ENCODE results near the gene UBE4A. TPM values are rescaled to one million over a fixed set of nuclear protein-coding genes. Genes with fewer than 3 reads are reported as not detected.

The UBE4A gene, protein sequence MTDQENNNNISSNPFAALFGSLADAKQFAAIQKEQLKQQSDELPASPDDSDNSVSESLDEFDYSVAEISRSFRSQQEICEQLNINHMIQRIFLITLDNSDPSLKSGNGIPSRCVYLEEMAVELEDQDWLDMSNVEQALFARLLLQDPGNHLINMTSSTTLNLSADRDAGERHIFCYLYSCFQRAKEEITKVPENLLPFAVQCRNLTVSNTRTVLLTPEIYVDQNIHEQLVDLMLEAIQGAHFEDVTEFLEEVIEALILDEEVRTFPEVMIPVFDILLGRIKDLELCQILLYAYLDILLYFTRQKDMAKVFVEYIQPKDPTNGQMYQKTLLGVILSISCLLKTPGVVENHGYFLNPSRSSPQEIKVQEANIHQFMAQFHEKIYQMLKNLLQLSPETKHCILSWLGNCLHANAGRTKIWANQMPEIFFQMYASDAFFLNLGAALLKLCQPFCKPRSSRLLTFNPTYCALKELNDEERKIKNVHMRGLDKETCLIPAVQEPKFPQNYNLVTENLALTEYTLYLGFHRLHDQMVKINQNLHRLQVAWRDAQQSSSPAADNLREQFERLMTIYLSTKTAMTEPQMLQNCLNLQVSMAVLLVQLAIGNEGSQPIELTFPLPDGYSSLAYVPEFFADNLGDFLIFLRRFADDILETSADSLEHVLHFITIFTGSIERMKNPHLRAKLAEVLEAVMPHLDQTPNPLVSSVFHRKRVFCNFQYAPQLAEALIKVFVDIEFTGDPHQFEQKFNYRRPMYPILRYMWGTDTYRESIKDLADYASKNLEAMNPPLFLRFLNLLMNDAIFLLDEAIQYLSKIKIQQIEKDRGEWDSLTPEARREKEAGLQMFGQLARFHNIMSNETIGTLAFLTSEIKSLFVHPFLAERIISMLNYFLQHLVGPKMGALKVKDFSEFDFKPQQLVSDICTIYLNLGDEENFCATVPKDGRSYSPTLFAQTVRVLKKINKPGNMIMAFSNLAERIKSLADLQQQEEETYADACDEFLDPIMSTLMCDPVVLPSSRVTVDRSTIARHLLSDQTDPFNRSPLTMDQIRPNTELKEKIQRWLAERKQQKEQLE
- 24.2 TPM for polyA plus RNA-seq (2013, experiment 1 of 2; ENCODE audit: insufficient read length)
- 27.4 TPM for polyA plus RNA-seq (2013, experiment 2 of 2; ENCODE audit: insufficient read length)

GRCh38 chr11:118359295-118359958, at the start of gene UBE4A:
Gene UBE4A (plus strand): TSS chr11:118359600. CDS start chr11:118365081, 5,481 bp downstream.
- DNase-seq = peak; percentile 95

DNA sequence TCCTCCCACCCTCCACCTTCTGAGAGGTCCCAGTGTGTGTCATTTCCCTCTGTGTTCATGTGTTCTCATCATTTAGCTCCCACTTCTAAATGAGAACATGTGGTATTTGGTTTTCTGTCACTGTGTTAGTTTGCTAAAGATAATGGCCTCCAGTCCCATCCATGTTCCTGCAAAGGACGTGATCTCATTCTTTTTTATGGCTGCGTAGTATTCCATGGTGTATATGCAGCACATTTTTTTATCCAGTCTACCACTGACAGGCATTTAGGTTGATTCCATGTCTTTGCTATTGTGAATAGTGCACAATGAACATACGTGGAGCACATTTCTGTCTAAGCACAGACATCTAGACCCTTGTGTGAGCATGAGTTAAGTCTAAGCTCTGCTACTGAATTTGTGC, 49.1 kb upstream of the UBE4A start:
- DNase-seq = no peak

- no peak for DNase-seq
Measured at GRCh38 chr11:118310781-118311485, 48.5 kb upstream of the UBE4A start.

- no peak for DNase-seq
Measured at GRCh38 chr11:118311518-118311917, 47.9 kb upstream of the UBE4A start.

DNA sequence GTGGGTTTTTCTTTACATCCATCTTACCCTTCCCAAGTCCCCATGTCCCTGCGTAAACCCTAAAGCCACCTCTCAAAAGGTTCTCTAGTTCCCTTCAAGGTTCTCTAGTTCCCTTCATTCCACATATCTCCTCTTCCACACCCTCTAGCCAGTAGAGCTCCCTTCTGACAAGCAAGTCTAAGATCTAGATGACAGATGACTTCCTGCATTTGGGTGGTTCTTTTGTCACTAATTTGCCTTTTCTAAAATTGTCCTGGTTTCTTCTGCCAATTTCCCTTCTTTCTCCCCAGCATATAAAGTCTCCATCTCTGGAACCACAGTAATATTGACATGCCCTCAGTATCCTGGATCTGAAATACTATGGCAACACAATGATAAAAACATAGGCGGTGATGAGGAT, 47.1 kb upstream of the UBE4A start:
- DNase-seq = no peak

DNA sequence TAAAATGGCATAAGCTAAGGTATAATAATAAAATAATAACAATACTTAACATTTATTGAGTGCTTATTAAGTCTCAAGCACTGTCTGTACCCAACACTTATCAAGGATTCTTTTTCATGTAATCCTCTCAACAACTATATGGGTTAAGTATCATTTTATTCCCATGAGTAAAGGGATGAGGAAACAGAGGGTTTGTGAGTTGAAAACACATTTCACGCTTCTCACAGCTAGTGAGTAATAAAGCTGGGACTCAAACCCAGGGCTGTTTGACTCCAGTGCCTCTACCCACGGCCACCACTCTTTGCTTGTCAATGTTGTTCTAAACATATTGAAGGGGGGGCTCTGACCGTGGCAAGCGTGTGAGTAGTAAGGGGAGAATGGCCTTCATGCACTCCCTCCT, 46.2 kb upstream of the UBE4A start:
- no peak for DNase-seq

- no peak for DNase-seq
Measured at GRCh38 chr11:118314988-118315411, 44.4 kb upstream of the UBE4A start.

- no peak for DNase-seq
Measured at GRCh38 chr11:118318124-118318523, 41.3 kb upstream of the UBE4A start.

- DNase-seq = no peak
Measured at GRCh38 chr11:118318581-118319336, 40.6 kb upstream of the UBE4A start.

DNA sequence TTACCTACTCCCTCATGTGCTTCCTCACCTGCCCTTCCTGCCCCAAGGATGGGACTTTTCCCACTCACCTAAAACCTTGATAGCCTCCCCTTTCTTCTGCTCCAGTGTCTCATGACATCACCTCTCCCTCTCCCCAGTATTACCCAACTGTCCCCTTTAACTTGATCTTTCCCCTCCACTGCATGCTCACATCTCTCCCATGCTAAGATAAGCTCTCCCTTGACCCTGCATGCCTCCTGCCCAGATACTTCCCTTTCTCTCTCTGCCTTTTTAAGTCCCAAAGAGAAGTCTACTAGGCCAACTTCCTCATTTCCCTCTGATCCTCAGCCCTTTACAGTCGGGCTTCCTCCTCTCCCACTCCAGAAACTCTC, 40.1 kb upstream of the UBE4A start:
- no peak for DNase-seq

GRCh38 chr11:118320515-118320914, 38.9 kb upstream of the UBE4A start:
- DNase-seq = no peak

GRCh38 chr11:118321386-118322082, 37.9 kb upstream of the UBE4A start:
- no peak for DNase-seq

GRCh38 chr11:118322721-118323120, 36.7 kb upstream of the UBE4A start:
- DNase-seq = no peak

DNA sequence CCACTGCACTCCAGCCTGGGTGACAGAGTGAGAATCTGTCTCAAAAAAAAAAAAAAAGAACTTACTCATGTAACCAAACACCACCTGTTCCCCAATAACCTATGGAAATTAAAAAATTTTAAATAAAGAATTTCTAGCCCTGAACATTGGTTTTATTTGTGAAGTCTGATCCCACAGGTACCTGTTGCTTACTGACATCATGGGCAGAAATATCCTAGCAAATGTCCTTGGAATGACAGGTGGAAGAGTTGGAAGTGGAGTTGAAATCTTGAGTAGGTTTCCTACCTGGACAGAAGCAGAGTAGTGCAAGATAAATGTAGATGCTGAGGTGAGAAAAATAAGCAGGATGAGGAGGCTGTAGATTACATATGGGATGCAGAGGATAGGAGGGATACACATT, 34.1 kb upstream of the UBE4A start:
- DNase-seq = no peak

DNA sequence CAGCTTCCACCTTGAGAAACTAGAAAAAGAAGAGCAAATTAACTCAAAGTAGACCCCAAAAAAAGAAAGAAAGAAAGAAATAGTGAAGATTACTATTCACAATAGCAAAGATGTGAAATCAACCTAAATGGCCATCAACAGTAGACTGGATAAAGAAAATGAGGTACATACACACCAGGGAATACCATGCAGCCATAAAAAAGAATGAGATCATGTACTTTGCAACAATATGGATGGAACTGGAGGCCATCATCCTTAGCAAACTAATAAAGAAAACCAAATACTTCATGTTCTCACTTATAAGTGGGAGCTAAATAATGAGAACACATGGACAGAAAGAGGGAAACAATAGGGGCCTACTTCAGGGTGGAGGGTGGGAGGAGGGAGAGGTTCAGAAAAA, 30.7 kb upstream of the UBE4A start:
- no peak for DNase-seq

- DNase-seq = no peak
Measured at GRCh38 chr11:118334745-118335144, 24.7 kb upstream of the UBE4A start.

DNA sequence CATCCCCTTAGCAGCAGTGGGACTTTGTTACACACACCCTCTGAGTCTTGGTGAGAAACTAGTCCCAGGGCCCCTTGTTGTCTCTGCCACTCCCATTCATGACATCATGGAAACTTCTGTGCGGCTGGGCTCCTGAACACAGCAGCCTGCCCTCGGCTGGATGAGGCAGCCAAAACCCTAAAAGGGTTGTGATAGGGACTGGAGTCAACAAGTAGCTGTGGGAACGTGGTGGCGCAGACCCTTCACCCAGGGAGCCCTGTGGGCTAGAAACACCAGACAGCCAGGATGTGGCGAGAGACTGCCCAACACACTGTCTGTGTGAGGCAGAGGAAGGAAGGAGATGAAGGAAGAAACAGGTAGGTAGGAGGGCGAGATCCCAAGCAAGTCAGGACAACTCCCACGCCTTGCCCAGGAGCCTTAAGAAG, 20.8 kb upstream of the UBE4A start:
- DNase-seq = no peak

DNA sequence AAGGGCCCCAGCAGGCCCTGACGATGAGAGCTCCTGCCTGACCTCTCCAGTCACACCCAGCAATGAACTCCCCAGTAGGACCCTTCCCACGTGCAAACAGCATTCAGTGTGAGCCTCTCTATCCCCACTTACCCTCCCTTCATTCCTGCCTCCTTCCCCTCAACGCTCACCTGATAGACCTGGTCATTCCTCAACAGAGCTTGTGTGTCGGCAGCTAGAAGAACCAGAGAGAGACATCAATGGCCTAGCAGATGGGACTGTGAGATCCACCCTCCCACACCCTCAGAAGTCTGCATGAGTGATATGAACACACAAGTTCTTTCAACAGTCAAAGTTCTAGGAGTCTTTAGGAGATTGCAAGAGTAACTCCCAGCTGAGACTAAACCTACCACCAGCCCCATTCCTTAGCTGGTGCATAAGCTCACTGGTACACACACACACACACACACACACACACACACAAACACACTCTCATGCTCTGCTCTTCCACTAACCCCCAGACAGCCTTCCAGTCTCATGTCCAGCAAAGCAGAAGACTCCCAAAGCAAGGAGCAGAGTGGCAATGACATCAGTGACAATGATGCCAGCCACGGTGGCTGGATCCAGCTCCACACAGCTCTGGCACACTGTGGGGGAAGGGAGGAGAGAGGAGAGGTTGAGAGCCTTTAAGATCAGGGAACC, 20.0 kb upstream of the UBE4A start:
- no peak for DNase-seq

GRCh38 chr11:118340449-118340848, 19.0 kb upstream of the UBE4A start:
- DNase-seq = no peak

DNA sequence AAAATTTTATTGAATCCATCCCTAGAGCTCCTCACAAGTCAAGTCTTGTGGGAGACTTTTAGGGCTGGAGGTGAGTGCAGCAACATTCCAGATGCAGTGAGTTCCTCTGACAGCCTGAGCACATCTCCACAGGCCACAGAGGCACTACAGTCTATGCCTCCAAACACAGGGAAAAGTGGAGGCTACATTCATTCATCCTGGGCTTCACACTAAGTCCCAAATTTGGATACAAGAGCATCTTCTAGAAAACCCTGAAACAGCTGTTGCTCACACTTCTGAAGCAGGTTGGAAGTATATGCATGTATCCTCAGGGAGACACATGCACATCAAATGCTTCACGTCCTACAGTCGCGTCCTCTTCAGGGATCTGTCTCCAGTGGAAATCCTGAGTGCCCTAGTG, 18.1 kb upstream of the UBE4A start:
- DNase-seq = no peak

Data from fibroblast of skin of scalp (primary cell).